Forelimb muscle (tissue), 1 donor: ENCODE data around the gene LDB2. TPM values are rescaled to one million over a fixed set of nuclear protein-coding genes. Genes with fewer than 3 reads are reported as not detected.

Experiments used
- DNase-seq: peaks from one replicate; pipeline ENCODE4 v3.0.0-alpha.2; 2013; ENCODE audit warnings: low read depth
- polyA plus RNA-seq: library from polyadenylated mRNA; unstranded; fragments of 120-200 nt; gene quantifications from one replicate; pipeline ENCODE4 v1.2.1, GENCODE V29; 2013; ENCODE audit not compliant: insufficient read length

Gene LDB2
- polyA plus RNA-seq, 1 donor, result 36.6 TPM

DNA sequence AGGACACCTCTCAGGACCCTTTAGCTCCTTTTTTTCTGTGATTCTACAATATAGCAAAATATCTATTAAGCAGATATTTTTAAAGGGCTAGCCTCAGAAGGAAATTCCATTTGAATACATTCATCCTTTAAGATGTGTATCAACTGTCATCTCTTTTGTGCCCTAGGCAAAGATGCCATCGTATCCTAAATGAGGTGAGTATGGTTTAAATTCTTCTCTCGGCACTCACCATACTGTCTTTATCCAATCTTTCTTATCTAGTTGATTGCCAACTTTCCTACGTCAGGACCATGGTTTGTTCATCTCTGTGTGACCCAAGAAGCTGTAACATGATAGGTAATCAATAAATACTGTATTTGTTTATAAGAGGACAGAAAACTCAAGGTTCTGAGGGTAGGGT, 176.0 kb downstream of the LDB2 start:
- no peak for DNase-seq

- DNase-seq, result no peak
Observed at GRCh38 chr4:16721613-16722291, 176.7 kb downstream of the LDB2 start.

DNA sequence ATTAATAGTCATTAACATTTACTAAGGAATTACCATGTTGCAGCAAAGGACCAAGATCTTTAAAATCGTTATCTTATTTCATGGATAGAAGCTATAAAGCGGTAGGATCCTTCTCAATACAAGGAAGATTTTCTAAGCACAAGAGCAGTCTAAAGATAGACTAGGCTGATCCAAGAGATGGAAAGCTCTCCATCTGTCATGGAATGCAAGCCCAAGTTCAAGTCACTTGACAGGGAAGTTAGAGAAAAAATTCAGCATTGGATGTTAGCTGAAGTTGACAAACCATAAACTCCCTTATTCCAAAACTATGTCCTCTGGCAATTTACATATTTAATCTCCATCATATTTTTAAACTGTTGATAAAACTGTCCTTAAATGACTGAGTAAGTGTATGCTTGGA, 177.7 kb downstream of the LDB2 start:
- DNase-seq, result no peak

DNA sequence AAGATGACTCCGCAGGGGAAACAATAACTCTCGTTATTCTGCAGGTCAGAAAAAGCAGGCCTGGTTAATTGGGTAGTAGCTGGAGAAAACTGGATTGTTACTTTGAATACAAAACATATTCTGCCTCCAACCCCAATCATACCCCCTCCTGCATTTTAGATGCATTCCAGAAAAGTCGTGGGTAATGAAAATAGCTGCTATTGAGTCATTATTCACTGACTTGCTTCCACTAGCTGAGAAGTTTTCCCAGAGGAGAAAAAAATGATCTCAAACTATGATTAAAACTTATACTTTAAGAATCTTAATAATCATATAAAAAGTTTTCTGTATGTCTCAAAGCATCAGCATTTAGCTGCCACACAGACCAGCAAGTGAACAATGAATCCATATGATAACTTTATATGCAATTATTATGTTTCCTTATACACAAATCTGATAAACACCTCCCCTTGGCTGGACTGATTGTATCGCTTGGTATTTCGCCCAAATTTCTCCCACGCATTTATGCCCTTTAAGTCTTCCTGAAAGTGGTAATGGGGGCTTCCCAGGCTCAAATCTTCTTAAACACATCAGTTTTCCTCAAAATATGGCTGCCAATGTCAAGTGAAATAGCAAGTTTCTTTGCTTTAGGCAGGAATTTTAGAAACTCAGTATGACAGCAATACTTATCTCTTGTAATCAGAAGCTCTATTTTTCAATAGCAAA, 181.0 kb downstream of the LDB2 start:
- DNase-seq, result no peak

DNA sequence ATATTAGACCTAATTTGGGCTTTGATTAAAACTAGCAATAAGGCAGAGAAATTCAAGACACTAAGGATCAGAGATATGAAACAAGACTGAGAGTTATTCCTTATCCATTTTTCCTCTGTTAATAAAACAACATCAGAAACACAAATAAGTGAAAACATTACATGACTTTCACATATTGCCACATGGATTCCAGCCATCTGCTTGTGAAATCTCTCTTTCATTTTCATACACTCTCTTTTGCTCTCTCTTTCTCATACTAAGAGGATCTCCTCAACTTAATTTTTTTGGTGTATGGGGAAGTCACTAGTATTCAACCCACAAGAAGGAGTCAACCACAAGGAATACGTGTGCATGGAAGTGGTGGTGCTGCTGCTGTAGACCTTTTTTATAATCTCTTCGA, 183.0 kb downstream of the LDB2 start:
- DNase-seq, result no peak

DNA sequence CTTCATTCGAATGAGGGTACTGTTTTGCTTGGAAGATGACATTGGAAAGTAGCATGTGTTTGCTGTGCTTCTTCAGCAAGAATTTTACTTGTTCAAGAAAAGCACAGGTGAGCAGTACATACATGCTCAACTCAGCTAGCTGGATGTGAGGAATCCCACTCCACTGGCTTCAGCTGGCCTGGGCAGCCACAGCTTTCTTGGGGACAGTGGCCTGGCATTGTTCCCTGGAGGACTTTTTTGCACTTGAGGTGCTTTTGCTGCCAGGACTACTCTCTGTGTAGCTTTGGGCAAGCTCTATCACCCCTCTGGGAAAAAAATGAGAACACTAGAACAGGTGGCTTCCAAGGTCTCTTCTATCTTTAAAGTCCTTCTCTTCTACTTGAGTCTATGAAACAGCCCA, 184.3 kb downstream of the LDB2 start:
- DNase-seq, result no peak

DNA sequence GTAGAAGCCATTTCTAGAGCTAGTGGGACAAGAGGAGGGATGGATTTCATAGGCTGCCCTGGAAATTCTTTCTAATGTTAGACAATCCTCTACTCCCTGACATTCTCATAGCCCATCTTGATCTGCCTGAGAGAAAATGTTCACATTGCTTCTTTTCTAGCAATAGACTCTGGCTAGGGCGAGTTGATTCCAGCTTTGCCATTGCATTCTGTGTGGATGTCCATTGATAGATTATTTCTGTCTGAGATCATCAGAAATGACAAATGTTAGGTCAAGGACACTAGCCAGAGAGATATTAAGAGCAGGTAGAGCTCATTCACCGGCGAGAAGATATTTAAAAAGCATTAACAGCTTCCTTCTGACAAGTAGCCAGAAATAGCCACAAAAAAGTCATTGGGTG, 184.7 kb downstream of the LDB2 start:
- DNase-seq, result no peak

DNA sequence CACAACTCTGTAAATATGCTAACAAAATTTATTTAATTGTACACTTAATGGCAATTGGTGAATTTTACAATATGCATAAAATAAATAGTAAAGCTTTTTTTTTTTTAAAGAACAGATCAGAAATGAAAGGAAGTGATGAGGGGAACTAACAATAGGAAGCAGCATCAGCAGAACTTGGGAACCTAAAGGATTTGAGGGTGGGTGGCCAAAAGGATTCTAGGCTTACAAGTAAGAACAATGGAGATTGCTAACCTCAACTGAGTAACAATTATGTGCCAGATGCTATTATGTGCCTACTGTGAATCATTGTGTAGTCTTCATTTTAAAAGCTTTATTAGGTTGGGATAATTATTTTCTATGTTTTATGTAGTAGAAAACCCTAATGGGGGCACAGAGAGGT, 185.2 kb downstream of the LDB2 start:
- no peak for DNase-seq

- no peak for DNase-seq
Observed at GRCh38 chr4:16710198-16710597, 188.2 kb downstream of the LDB2 start.

DNA sequence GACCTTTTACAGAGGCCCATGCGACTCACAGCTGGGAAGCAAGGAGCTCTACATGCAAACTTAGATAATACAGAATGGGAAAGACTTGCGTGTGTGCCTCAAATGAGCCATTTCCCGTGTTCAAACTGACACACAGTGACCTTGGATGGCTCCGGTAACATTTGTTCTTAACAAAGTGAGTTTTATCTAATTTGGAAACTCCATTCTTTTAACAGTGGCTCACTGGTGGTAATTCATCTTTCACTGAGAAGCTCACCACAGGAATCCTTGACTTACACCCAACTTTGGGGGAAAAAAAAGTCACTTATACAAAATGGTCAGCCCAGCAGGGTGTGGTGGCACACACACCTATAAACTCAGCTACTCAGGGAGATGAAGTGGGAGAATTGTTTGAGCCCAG, 190.6 kb downstream of the LDB2 start:
- no peak for DNase-seq

DNA sequence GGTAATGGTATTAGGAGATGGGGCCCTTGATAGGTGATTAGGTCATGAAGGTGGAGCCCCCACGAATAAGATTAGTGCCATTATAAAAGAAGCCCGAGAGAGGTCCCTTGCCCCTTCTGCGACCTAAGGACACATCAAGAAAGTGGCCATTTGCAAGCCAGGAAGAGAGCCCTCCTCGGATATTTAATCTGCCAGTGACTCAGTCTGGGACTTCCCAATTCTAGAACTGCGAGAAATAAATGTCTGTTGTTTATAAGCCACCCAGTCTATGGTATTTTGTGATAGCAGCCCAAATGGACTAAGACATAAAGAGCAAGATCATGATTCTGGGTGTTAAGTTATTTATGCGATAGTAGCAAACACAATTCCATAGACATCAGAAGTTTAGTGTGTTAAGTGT, 192.2 kb downstream of the LDB2 start:
- DNase-seq, result no peak

- no peak for DNase-seq
Observed at GRCh38 chr4:16705341-16705740, 193.1 kb downstream of the LDB2 start.

DNA sequence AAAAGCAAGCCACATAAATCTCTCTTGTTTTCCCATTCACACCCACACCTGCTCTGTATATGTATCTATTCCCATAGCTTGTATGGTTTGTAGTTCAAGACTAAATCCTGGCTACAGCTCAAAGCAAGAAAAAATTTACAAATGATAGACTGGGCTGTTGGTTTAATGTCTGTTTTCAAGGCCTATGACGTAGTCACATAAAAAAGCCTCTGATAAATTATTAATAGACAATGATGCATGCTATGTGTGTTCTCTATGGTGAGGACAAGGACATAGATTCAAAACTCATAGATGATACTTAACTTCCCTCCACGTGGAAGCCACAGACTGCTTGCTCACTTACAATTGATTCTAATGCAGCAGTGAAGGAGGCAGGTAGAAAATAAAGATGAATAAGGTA, 194.0 kb downstream of the LDB2 start:
- no peak for DNase-seq

DNA sequence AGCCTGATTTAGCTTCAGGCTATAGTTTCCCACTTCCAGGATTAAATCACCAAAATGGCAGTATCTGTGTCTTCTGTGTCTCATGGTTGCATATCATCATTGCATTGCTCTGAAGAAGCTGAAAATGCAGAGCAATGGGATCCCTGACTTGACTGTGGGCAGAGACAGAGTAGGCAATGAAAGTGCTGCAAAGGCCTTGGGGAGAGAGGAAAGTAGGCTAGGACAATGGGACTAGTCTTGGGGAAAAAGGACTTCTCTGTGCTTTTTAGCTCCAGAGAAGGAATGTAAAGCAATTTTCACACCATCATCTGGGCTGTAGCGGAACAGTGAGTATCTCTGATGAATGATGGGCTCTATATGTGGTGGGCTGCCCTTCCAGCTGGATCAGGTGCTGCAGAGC, 202.5 kb downstream of the LDB2 start:
- no peak for DNase-seq

GRCh38 chr4:16694884-16695276, 203.6 kb downstream of the LDB2 start:
- no peak for DNase-seq

DNA sequence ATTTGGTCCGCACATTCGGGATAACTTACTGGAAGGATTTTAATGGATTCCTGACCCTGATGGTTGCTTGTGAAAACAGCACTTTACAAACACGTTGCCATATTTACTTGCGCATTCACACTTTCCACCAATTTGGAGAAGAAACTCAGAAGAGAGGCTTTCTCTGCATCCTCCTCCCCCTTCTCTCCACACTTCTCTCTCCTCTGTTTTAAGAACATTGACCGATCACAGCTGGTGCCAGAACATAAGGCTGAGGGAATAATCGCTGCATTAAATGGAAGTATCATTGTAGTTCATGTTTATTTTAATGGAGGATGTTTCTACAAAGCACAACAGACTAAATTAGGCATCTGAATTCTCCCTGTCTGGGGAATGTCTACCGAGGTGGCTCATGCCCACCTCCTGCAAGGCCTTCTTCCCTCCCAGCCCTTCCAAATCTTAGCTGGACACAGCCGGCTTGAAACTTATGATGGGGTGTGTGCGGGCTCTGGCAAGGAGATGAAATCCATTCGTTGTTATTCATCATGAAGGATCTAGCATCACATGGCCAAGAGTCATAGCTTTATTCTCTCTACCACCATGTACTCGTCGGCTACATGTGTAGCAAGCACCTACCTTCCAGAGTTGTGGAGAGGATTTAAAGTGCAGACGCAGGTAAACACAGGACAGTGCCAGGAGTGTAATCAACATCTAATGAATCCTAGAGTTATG, 204.1 kb downstream of the LDB2 start:
- DNase-seq, result no peak

- no peak for DNase-seq
Observed at GRCh38 chr4:16693641-16694040, 204.8 kb downstream of the LDB2 start.

GRCh38 chr4:16692961-16693506, 205.4 kb downstream of the LDB2 start:
- no peak for DNase-seq

DNA sequence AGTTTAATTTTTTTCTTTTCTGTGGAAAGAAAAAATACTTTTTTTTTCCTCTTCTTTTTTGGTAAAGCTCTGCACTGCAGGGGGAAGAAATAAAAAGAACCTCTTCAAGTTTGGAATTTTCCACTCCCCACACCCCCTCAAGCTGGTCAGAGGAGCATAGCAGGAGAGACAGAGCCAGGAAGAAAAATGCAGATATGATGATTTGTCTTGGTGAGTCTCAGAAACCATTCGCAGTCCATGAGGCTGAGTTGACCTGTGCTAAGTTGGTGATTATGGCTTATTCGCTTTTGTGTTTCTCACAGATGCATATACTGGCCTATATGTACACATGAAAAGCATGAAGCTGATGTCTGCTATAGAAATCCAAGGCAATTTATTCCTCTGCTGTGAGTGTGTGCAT, 205.9 kb downstream of the LDB2 start:
- no peak for DNase-seq

DNA sequence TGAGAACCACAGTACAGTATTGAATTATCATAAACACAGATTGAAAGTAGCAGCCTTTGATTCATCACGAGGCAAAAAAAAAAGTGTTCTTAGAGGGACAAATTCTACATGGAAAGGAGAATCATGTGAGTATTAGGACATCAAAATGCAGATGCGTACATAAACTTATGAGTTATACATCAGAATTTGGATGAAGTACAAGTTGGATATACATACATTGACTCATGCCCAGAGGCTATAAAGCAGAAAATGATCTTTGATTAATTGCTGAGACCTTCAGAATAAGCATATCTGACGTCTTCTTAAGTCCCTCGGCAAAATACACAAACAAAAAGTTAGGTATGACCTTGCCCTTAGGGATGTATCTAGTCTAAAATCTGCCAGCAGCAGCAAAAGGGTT, 206.4 kb downstream of the LDB2 start:
- no peak for DNase-seq

DNA sequence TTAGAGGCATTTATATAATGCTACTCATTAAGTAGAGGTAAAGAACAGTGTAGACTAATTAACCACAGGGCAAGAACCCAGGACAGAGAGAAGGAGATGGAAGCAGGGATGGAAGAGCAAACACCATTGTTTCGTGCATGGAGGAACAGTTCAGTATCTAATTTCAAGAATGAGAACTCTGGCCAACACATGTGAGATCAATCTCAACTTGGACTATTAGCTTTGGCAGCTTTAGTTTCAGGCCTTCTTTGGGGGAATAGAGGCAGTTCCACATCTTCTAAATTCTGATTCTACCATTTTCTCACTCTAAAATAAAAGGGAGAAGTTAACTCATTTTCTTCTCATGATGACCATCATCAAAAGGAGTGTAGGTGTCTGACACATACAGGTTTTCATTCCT, 207.0 kb downstream of the LDB2 start:
- DNase-seq, result no peak

- no peak for DNase-seq
Observed at GRCh38 chr4:16687845-16688244, 210.6 kb downstream of the LDB2 start.

DNA sequence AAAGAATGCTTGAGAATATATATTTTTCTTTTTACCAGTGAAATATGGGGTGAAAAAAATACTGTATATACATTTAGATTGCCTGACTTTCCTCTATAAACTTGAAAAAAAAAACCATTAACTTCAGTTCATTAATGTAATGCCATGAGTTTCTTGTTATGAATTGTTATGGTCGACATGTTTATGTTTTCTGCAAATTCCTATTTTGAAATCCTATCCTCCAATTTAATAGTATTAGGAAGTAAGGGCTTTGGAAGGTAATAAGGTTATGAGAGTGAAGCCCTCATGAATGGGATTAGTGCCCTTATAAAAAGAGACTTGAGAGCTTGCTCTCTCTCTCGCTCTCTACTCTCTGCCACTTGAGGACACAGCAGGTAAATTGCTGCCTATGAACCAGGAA, 211.4 kb downstream of the LDB2 start:
- DNase-seq, result no peak
